IPS-NIHi11 (cell line): ENCODE data around the gene ERICH6B.

Experiments used
- DNase-seq: peaks from one replicate; pipeline ENCODE4 v3.0.0; 2012; ENCODE audit warnings: mixed read lengths, low spot score

Gene ERICH6B

GRCh38 chr13:45542391-45542790, 73.1 kb downstream of the ERICH6B start:
- DNase-seq: no peak

DNA sequence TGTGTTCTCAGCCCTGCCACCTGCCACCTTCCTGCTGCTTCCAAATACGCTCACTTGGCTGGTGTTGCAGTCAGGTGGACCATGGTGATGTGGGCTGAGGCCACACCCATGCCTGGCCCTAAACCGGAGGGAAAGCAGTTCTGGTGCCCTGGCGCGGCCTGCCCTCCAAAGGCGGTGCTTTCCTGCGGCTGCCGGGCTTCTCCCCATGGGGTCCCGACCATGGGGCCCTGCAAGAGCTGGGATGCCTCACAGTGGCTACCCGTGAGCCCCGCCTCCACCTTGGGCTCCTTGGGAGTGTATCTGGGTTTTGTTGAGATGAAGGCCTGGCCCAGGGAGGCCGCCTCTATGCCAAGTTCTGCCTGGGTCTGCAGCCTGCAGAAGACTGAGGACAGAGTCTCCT, 73.7 kb downstream of the ERICH6B start:
- DNase-seq: no peak

- DNase-seq: no peak
Measured at GRCh38 chr13:45540864-45541263, 74.7 kb downstream of the ERICH6B start.

DNA sequence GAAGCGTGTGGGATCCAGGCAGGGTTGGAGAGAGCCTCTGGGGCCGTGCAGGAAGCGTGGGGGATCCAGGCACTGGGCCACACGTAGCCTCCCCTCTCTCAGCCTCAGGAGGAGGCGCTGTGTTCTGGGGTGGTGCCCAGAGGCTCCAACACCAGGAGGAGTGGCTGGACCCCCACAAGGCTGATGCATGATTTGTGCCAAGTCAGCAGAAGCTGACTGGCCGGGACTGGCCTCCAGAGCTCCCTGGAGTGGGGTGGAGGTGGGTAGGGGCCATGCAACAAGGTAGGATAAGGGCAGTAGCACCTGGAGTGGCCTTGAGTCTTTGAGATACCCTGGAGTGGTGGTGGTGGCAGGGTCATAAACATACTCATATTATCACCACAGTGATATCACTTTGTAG, 75.3 kb downstream of the ERICH6B start:
- DNase-seq: no peak

- no peak for DNase-seq
Measured at GRCh38 chr13:45538382-45538781, 77.2 kb downstream of the ERICH6B start.

GRCh38 chr13:45537516-45537915, 78.0 kb downstream of the ERICH6B start:
- no peak for DNase-seq

DNA sequence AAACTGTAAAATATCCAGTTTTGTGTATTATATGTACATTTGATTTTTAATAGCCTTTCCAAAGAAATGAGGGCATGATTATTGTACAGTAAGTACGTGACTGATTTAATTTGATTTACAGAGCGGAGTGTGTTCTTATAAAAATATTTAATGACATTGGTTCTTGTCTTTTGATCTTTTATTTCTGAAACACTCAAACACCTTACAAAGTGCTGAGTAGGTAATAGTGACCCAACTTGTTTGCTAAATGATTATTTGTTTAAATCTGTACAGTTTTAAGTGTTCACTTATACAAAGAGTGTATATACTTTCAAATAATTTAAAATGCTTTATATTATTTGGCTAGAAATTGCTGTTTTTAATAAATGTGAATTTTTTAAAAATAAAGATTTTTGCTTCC, 79.3 kb downstream of the ERICH6B start:
- no peak for DNase-seq

DNA sequence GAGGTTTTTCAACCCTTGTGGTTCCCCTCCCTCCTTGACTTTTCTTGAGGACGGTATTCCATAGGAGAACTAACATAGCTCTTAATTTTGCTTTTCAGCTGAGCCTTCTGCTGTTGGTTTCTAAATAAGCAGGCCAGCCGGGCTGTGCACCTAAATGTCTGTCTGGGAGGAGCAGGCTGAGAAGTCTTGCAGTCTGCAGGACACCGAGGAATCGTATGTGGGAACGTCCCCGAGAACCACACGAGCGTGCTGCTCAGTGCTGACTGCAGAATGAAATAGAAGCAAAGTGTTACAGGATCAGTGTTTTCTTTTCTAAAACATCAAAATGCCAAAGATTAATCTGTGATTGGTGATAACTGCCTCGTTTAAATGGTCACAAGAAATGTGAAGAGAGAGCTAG, 80.9 kb downstream of the ERICH6B start:
- no peak for DNase-seq

DNA sequence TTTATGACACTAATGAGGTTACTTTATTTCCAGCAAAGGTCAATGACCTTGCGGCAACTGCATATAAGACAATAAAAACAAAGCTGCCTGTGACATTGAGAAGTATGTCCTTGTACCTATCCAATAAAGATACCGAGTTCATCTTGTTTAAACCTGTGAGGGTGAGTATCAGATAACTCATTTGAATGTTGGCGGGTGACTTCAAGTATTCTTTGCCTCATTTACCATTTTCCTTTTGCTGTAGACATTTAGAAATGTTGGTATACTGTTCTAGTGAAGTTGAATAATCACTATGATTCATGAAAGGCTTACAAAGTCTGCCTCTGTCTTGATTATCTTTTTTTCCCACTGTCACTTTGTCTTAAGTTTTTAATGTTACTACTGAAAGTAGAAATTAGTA, 85.8 kb downstream of the ERICH6B start:
- no peak for DNase-seq

DNA sequence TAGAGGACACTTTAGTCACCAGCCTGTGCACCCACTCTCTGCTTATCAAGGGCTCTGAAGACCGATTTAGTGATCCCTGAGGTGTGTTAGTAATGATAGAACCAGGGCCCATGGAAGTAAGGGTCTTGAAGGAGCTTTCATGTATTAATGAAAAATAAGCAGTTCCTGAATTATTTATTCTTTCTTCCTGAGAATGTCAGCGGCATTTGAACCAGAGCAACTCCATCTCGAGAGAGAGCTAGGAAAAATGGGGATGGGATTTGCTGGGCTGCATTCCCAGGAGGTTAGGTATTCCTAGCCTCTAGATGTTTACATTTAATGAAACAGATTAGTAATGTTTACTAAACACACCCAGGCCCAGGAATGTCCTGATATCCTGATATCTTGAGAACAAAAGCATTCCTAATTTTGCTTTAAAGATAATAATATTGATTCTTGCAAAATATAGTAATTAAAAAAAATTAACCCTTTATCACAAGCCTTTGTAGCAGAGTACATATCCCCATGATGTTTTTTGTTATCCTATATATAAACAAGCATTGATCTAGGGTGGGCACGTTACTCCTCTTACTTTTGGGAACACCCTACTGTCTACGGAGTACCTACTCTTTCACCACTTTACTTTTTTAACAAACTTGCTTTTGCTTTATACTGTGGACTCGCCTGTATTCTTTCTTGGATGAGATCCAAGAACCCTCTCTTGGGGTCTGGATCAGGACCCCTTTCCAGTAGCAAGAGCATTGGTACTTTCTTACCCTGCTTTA, 87.7 kb downstream of the ERICH6B start:
- DNase-seq: no peak

DNA sequence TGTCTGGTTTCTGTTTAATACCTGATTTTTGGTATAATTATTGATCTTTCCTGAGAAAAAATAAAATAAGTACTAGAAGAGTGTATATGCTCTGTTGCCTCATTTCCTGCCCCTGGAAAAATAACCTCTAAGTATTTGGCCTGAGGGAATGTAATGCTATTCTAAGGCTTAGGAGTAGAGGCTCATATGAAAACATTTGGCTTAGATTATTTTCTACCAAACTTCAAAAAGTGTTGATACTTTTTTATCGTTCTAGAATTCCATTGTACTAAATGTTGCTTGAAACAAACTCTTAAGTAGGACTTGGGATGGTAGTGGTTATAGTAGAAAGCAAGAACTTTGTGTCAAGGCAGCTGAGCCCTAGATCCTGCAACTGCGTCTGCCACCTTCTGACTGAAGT, 93.0 kb downstream of the ERICH6B start:
- no peak for DNase-seq

DNA sequence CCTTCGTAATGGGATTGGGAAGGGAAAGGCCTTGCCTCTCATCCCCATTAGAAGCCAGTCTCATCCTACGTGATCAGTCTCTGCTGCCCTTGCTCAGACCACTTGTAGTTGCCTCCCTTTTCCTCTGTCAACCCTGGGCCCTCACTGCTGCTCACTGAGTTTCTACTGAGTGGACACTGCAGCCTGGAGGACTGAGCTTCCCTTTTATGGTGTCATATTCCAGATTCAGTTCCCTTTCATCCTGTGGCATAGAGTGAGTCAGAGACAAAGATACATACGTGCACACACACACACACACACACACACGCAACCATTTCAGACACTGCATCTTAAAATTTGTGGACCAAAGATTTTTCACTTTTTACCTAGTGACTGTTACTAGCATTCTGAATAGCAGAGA, 94.2 kb downstream of the ERICH6B start:
- no peak for DNase-seq

DNA sequence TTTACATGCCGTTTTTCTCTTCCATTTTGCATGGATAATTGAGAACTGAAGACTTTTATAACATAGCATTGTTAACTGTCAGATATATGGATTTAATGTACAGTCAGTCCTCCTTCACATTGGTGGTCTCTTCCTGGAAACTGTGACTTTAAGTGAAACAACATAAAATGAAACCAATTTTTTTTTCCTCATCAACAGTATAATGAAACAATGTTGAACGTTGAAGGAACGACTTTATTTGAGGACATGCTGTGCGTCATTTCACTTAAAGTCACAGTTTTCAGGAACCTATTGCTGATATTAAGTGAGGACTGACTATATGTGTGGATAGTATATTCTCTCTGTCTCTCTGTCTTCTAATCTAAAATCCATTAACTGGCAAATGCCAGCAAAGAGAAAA, 96.0 kb downstream of the ERICH6B start:
- no peak for DNase-seq

GRCh38 chr13:45518525-45519245, 96.9 kb downstream of the ERICH6B start:
- DNase-seq: no peak

GRCh38 chr13:45516757-45517156, 98.8 kb downstream of the ERICH6B start:
- no peak for DNase-seq

GRCh38 chr13:45512098-45512496, 103.4 kb downstream of the ERICH6B start:
- DNase-seq: no peak

- peak; percentile 73 for DNase-seq
Measured at GRCh38 chr13:45511310-45512097, 104.0 kb downstream of the ERICH6B start.

DNA sequence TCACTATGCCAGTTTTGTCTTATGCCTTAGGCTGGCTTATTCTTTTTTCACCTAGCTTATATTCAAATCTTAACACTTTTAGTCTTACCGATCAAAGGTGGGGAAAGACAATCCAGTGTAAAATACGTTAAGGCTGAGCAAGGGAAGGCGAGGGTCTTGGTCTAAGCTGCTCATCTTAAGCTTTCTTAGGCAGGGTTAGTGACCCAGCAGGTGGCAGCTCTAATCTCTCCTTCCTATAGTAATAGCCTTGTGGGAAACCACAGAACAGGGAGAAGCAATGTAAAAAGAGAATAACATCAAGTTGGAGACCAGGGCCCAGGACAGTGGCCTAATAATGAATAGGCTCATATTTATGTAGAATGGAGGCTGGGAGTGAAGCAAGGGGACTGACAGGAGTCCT, 104.9 kb downstream of the ERICH6B start:
- DNase-seq: peak; percentile 14

DNA sequence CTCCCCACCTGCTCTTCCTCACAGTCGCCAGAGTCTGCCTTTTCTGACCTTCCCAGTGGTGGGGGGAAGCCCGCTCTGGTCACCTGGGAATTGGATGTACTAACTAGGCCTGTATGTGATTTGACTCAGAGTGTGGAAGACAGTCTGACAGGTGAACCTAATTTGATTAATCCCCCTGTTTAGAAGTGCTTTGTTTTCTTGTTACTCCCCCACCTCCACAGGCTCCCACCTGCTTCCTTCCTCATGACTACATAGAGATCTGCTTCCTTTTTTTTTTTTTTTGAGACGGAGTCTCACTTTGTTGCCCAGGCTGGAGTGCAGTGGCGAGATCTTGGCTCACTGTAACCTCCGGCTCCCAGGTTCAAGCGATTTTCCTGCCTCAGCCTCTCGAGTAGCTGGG, 106.8 kb downstream of the ERICH6B start:
- DNase-seq: no peak

GRCh38 chr13:45506811-45507210, 108.7 kb downstream of the ERICH6B start:
- no peak for DNase-seq

DNA sequence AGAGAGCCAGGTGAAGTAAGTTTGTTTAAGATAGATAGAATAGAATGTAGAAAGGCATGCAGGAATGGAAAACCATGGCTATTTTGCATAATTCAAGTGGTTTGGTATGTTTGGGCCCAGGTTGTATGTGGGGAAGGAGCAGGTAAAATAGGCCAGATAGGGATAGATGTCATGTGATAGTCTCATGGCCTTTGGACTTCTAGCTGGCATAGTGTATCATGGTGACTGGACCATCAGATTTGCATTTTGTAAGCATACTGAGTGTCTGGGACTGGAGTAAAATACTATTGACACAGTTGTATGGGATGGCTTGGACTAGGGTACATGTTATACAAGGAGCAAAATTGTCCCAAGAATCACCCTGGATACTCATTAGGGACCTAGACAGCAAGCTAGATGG, 111.9 kb downstream of the ERICH6B start:
- DNase-seq: no peak

DNA sequence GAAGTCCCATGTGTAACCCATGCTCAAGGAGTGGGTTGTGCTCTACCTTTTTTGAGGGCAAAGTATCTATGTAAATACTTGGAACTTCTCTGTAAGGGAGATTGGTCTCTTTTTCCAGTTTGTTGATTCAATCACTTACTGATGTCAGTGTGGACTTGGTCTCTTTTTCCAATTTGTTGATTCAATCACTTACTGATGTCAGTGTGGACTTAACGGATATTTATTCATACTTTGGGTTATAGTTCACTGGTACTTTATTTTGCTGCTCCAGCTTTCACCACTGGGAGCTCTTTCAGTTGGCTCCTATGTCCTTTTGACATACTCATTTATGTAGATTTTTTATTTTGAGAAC, 114.4 kb downstream of the ERICH6B start:
- DNase-seq: no peak
